SU-DHL-6 (cell line): ENCODE data around the gene FBXL16.

Source experiments
- H2AFZ ChIP-seq: fragments of 200-600 bp; sonication (generic); 2 replicates; pipeline ENCODE4 v1.6.1; 2014; ENCODE audit warnings: low read depth, mild to moderate bottlenecking, moderate library complexity, mixed read lengths, antibody characterized with exemption, low read length; ENCODE audit not compliant: severe bottlenecking
- H3F3A ChIP-seq: fragments of 200-600 bp; shearing (Covaris generic); 2 replicates; pipeline ENCODE4 v1.6.0; 2016; ENCODE audit warnings: antibody characterized with exemption, mild to moderate bottlenecking; ENCODE audit not compliant: insufficient read depth
- H3K27ac ChIP-seq: fragments of 200-600 bp; sonication (generic); 2 replicates; pipeline ENCODE4 v1.5.1; 2016; ENCODE audit warnings: low read depth, mild to moderate bottlenecking, low read length, moderate library complexity, mixed read lengths
- H3K27me3 ChIP-seq: fragments of 200-600 bp; sonication (generic), shearing (Covaris generic); 2 replicates; pipeline ENCODE4 v1.6.0; 2014; ENCODE audit warnings: mild to moderate bottlenecking, low read length
- H3K36me3 ChIP-seq: fragments of 200-600 bp; sonication (generic); 2 replicates; pipeline ENCODE4 v1.6.1; 2014; ENCODE audit warnings: mild to moderate bottlenecking, low read length, mixed read lengths
- H3K4me2 ChIP-seq: fragments of 300-600, 200-600 bp; shearing (Covaris generic), sonication (generic); 2 replicates; pipeline ENCODE4 v1.6.0; 2014; ENCODE audit warnings: low read length, low read depth, mild to moderate bottlenecking; ENCODE audit not compliant: poor library complexity, severe bottlenecking
- H3K4me3 ChIP-seq: fragments of 200-600 bp; sonication (generic); 2 replicates; pipeline ENCODE4 v1.5.1; 2014; ENCODE audit warnings: antibody characterized with exemption, low read length, mild to moderate bottlenecking, mixed read lengths; ENCODE audit not compliant: insufficient read depth, poor library complexity, severe bottlenecking
- H3K79me2 ChIP-seq: fragments of 200-600 bp; sonication (generic); 2 replicates; pipeline ENCODE4 v1.6.1; 2014; ENCODE audit warnings: mild to moderate bottlenecking, low read length, moderate library complexity; ENCODE audit not compliant: insufficient read depth
- H3K9ac ChIP-seq: fragments of 200-600 bp; sonication (generic); 2 replicates; pipeline ENCODE4 v1.7.0; 2014; ENCODE audit warnings: mild to moderate bottlenecking, low read length
- H3K9me2 ChIP-seq: fragments of 200-600 bp; sonication (generic); replicated peaks from 2 replicates; pipeline ENCODE4 v1.6.1; 2014; ENCODE audit warnings: low read length; ENCODE audit not compliant: insufficient read depth
- H3K9me3 ChIP-seq: fragments of 200-600 bp; sonication (generic); 2 replicates; pipeline ENCODE4 v1.6.1; 2014; ENCODE audit warnings: low read length, mixed read lengths; ENCODE audit not compliant: insufficient read depth
- H4K20me1 ChIP-seq: fragments of 200-600 bp; sonication (generic); 2 replicates; pipeline ENCODE4 v1.6.1; 2014; ENCODE audit warnings: low read depth, mild to moderate bottlenecking, antibody characterized with exemption, low read length, moderate library complexity, mixed read lengths
- CTCF ChIP-seq: fragments of 200-600 bp; sonication (generic); IDR thresholded peaks from one replicate; pipeline ENCODE4 v1.5.1; 2017; ENCODE audit warnings: antibody characterized with exemption, mild to moderate bottlenecking, low read length, moderate library complexity; ENCODE audit not compliant: insufficient read depth, poor library complexity, severe bottlenecking
- EZH2phosphoT487 ChIP-seq: fragments of 200-600 bp; sonication (generic), shearing (Covaris generic); conservative IDR thresholded peaks from 2 replicates; pipeline ENCODE4 v1.6.1; 2018; ENCODE audit warnings: mild to moderate bottlenecking, antibody characterized with exemption, low read length, moderate library complexity, mixed read lengths

The FBXL16 gene

GRCh38 chr16:722835-723633 lies 17.4 kb upstream of the FBXL16 start:
- no peaks in the 10 kb centered on the region for H3K36me3 ChIP-seq
- H4K20me1 ChIP-seq: no peaks in the 10 kb centered on the region; the same call in 1 of the 2 replicates
- H2AFZ ChIP-seq: no peak overlapping the region
- no peaks in the 10 kb centered on the region for H3K27me3 ChIP-seq
- H3K4me2 ChIP-seq: no peak overlapping the region
- H3K9me3 ChIP-seq: no peaks in the 10 kb centered on the region
- no peaks in the 10 kb centered on the region for H3K9me2 ChIP-seq
- TF ChIP-seq EZH2phosphoT487: no peak
- TF ChIP-seq CTCF: no peak
- H3K4me3 ChIP-seq: no peak overlapping the region
- no peak overlapping the region for H3K9ac ChIP-seq
- H3F3A ChIP-seq: peaks cover 14% of the 10 kb centered on the region
- no peak overlapping the region for H3K27ac ChIP-seq
- no peaks in the 10 kb centered on the region for H3K79me2 ChIP-seq

GRCh38 chr16:721765-722540 lies 16.4 kb upstream of the FBXL16 start:
- Histone ChIP-seq H3K27me3 (no peaks in the 10 kb centered on the region), H3K36me3 (no peaks in the 10 kb centered on the region), H3K4me3 (peak overlapping the region; percentile 80), H3F3A (peaks cover 12% of the 10 kb centered on the region), H3K79me2 (no peaks in the 10 kb centered on the region), H3K4me2 (peak overlapping the region; percentile 61), H3K9ac (peak overlapping the region; percentile 99; the same call in 1 of the 2 replicates), H3K27ac (no peak overlapping the region), H4K20me1 (no peaks in the 10 kb centered on the region; the same call in 1 of the 2 replicates), H3K9me3 (no peaks in the 10 kb centered on the region), H2AFZ (no peak overlapping the region), H3K9me2 (no peaks in the 10 kb centered on the region)
- no peak for TF ChIP-seq CTCF
- no peak for TF ChIP-seq EZH2phosphoT487

- Histone ChIP-seq H3K9me2 (no peaks in the 10 kb centered on the region), H3K27me3 (no peaks in the 10 kb centered on the region), H3K4me3 (peak within 1 kb of the TSS; percentile 80), H3K27ac (peak within 1 kb of the TSS; percentile 82), H3K9me3 (no peaks in the 10 kb centered on the region), H3F3A (peaks cover 7% of the 10 kb centered on the region), H3K79me2 (no peaks in the 10 kb centered on the region), H4K20me1 (no peaks in the 10 kb centered on the region; the same call in 1 of the 2 replicates), H2AFZ (peak within 1 kb of the TSS; percentile 48), H3K36me3 (no peaks in the 10 kb centered on the region), H3K9ac (peak within 1 kb of the TSS; percentile 99), H3K4me2 (peak within 1 kb of the TSS; percentile 61)
- TF ChIP-seq CTCF (no peak), EZH2phosphoT487 (no peak)
Observed at GRCh38 chr16:720990-721764, 15.6 kb upstream of the FBXL16 start, which contains the start of gene ANTKMT. ANTKMT (plus strand) TSS chr16:721146; CDS start chr16:721275, 129 bp downstream.
